ENCODE measurements around the gene CRYBB3.
"Not testable (repeated sequence)": the region's sequence is repeated elsewhere in the genome, so short reads cannot be mapped to it uniquely, and the experiment has no call there.

CRYBB3 gene

DNA sequence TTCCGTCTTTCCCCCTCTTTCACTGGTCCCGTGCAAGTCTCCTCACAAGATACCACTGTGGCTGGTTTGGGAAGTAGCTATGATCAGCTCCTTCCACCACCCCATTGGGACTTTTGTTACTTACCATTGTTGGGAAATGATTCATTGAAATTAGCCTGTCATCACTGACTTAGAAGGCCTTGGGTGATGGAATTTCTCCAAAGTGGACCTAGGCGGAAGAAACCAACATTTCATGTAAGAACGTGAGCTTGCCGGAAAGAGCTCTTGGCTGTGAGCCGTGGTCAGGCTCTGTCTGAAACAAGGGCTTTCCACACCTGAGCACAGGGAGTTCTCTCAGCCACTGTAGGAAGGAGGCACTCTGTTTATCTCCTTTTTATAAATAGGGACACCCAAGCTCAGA is 23.5 kb upstream of the CRYBB3 start:
- TF ChIP-seq, protein P1, sequence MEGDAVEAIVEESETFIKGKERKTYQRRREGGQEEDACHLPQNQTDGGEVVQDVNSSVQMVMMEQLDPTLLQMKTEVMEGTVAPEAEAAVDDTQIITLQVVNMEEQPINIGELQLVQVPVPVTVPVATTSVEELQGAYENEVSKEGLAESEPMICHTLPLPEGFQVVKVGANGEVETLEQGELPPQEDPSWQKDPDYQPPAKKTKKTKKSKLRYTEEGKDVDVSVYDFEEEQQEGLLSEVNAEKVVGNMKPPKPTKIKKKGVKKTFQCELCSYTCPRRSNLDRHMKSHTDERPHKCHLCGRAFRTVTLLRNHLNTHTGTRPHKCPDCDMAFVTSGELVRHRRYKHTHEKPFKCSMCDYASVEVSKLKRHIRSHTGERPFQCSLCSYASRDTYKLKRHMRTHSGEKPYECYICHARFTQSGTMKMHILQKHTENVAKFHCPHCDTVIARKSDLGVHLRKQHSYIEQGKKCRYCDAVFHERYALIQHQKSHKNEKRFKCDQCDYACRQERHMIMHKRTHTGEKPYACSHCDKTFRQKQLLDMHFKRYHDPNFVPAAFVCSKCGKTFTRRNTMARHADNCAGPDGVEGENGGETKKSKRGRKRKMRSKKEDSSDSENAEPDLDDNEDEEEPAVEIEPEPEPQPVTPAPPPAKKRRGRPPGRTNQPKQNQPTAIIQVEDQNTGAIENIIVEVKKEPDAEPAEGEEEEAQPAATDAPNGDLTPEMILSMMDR (IDR thresholded peaks at IDR 0.05; ENCODE audit: low read depth, low read length), result no peak
- DNase-seq (ENCODE audit: low read depth in 2 of 2), result peak; percentile 16 to 24
- no peak overlapping the region for H3K4me3 ChIP-seq (replicated peaks in 1 of 2; ENCODE audit: low read depth in 2 of 2, low read length in 2 of 2)

- no peak overlapping the region for H3K4me3 ChIP-seq (replicated peaks in 1 of 2; ENCODE audit: low read depth in 2 of 2, low read length in 2 of 2)
- TF ChIP-seq, protein P1 (IDR thresholded peaks at IDR 0.05; ENCODE audit: low read depth, low read length), result no peak
- DNase-seq (ENCODE audit: low read depth in 2 of 2), result no peak
Observed at GRCh38 chr22:25176799-25177198, 22.9 kb upstream of the CRYBB3 start.

GRCh38 chr22:25177226-25177625 is 22.4 kb upstream of the CRYBB3 start:
- TF ChIP-seq, protein P1 (IDR thresholded peaks at IDR 0.05; ENCODE audit: low read depth, low read length), result no peak
- DNase-seq (ENCODE audit: low read depth in 2 of 2), result no peak
- H3K4me3 ChIP-seq (replicated peaks in 1 of 2; ENCODE audit: low read depth in 2 of 2, low read length in 2 of 2), result no peak overlapping the region

DNA sequence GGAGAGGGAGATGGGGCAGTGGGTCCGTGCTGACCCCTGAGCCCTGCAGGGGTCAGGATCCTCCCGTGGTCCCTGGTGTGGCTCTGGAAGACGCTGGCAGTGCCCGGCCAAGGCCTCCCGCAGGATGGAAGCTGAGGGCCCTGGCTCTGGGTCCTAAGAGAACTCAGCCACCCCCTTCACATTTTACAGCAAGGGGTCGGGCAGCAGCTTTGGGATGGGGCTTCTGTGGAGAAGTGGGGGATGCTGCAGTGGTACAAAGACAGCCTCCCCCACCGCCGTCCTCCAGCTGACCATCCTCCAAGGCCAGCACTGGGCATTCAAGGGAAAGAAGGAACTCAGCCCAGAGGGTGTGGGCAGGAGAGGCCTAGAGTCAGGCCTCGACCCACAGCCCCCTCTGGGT is 21.8 kb upstream of the CRYBB3 start:
- DNase-seq (ENCODE audit: low read depth in 2 of 2), result no peak
- no peak overlapping the region for H3K4me3 ChIP-seq (replicated peaks in 1 of 2; ENCODE audit: low read depth in 2 of 2, low read length in 2 of 2)
- TF ChIP-seq, protein P1 (IDR thresholded peaks at IDR 0.05; ENCODE audit: low read depth, low read length), result no peak

- not testable (repeated sequence) for H3K4me3 ChIP-seq (replicated peaks in 1 of 2; ENCODE audit: low read depth in 2 of 2, low read length in 2 of 2); DNase-seq (ENCODE audit: low read depth in 2 of 2)
Observed at GRCh38 chr22:25178348-25178747, 21.3 kb upstream of the CRYBB3 start.

DNA sequence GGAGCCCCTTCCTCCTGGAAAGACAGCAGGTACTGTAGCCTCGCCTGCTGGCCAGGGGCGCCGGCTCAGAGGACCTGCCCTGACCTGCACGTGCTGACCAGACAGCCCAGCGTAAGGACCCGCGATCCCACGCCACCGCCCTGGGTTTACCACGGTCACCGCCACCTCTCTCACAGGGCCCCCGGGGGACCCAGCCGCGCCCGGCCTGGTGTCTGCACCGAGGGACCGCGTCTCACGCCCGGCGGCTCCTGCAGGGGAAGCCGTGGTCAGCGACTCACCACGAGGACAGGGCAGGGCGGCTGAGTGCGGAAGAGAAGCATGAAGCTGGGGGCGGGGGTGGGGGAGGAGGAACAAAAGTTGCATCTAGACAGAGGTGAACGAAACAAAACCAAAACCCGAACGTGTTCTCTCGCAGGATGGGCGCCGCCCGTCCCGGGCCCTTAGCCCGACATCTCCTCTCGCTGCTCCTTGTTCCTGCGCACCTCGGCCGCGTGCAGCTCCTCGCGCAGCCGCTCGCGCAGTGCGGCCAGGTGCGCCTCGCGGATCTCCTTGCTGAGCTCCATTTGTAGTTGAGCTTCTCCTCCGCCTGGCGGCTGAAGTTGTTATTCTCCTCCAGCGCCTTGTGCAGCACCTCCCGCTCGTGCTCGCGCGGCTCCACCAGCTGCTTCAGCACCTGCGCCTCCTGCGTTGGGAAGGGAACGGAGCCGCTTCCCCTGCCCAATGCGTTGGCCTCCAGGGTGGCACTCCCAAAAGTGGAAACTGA is 20.6 kb upstream of the CRYBB3 start:
- not testable (repeated sequence) for H3K4me3 ChIP-seq (replicated peaks in 1 of 2; ENCODE audit: low read depth in 2 of 2, low read length in 2 of 2); DNase-seq (ENCODE audit: low read depth in 2 of 2)

DNA sequence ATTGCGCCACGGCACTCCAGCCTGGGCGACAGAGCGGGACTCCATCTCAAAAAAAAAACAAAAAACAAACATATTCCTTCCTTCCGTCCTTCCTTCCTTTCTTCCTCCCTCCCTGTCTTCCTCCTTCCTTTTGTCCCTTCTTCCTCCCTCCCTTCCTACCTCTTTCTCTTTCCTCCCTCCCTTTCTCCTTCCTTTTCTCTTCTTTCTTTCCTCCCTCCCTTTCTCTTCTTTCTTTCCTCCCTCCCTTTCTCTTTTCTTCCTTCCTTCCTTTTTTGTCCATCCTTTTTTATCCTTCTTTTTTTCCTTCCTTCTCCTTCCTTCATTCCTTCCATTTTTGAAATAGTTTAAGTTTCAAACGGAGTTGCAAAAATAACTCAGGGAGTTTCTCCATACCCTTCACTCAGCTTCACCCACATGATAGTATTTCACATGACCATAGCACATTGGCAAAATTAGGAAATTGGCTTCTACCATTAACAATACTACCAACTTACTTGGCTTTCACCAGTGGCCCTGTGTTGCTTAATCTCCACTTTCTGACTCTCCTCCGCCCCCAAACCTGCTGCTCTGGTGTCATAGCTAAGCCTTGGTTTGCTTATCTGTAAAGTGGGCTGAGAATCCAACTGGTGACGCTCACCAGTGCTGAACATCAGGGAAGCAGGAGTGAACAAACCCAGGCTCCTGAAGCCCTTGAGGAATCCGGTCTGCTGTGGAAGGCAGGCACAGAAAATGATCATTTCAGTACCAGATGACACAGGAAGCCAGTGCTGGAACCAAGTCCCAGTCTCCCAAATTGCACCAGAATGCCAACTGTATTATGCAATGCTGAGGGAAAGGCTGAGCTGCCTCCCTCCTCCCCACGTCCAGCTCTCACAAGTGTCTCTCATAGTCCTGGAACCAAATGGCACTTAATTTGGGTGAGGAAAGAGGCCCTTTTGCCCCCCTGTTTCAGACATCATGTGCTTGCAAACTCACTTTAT is 17.2 kb upstream of the CRYBB3 start:
- TF ChIP-seq, protein P1 (IDR thresholded peaks at IDR 0.05; ENCODE audit: low read depth, low read length), result no peak
- DNase-seq (ENCODE audit: low read depth in 2 of 2), result peak in 1 of 2 donors; percentile 36
- H3K4me3 ChIP-seq (replicated peaks in 1 of 2; ENCODE audit: low read depth in 2 of 2, low read length in 2 of 2), result no peak overlapping the region

All from cardiac fibroblast (primary cell).